Measurements from ENCODE around the gene PHAF1. TPM values are rescaled to one million over a fixed set of nuclear protein-coding genes. Genes with fewer than 3 reads are reported as not detected.
"Not testable (repeated sequence)": the region's sequence is repeated elsewhere in the genome, so short reads cannot be mapped to it uniquely, and the experiment has no call there.

Gene PHAF1
- total RNA-seq, 1 experiment from 2014 or later = 10.3 TPM

DNA sequence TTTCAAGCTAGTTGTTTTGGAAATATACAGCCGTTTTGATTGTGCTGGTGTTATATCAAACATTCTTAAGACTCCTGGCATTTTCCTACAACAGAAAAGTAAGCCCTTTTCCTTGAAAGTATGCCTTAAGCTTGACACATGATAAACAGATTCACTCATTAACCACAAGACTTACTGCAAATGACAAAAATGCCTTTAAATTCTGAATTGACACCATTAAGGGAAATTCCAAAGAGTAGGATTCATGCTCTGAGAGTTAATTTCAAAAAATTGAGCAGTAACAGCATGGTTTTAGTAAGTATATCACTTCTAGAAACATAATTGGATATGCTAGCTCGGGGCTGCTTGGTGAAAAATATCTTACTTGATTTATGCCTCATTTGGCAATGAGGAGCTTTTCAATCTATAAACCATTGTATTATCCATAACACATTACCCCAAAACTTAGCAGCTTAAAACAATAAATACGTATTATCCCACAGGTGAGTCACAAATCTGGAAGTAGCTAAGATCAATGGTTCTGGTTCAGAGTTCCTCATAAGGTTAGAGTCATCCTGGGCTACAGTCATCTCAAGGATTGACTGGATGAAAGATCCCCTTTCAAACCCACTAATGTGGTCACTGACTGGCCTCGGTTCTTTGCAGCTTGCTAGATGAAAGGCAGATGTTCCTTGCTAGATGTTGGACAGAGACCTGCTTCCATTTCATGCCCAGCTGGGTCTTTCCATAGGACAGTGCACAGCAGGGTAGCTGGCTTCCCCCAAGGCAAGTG, 8.2 kb upstream of the PHAF1 start:
- in situ Hi-C loops (cut with HindIII; ENCODE audit: low pct_unique_long_range_greater_than_20kb, low sequenced_read_pairs) = no loop called here
- peak; percentile 3 for DNase-seq (ENCODE audit: low read depth)

DNA sequence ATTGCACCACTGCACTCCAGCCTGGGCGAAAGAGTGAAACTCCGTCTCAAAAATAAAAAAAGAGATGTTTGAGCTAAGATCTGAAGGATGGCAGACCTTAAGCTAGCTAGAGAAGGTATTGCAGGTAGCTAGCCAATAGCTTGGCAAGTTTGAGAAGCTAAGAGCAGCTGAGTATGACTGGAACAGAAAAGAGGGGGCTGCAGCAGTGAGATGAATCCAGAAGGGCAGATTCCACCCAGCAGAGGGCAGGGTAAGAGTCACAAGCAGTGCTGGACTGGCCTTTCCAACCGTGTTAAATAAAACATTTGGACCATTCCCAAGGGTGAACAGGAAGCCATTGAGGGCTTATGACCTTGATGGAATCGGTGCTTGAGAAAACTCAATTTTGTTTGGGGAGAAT, 5.7 kb upstream of the PHAF1 start:
- DNase-seq (ENCODE audit: low read depth) = peak; percentile 22
- in situ Hi-C loops (cut with HindIII; ENCODE audit: low pct_unique_long_range_greater_than_20kb, low sequenced_read_pairs) = no loop called here

DNA sequence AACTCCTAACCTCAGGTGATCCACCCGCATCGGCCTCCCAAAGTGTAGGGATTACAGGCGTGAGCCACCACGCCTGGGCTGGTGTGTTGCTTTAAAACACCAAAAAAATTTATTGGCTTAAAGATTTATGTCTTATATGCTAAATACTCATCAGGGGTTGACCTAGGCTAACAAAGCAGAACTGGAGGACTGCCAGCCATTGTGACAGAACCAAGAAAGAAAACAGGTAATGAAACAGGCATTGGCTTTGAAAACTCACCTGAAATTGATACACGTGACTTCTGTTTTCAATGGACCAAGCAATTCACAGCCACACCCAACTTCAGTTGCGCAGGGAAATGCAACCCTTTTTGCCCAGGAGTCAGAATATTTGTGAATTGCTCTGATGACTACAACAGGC, 4.9 kb upstream of the PHAF1 start:
- DNase-seq (ENCODE audit: low read depth) = no peak
- in situ Hi-C loops (cut with HindIII; ENCODE audit: low pct_unique_long_range_greater_than_20kb, low sequenced_read_pairs) = no loop called here

DNA sequence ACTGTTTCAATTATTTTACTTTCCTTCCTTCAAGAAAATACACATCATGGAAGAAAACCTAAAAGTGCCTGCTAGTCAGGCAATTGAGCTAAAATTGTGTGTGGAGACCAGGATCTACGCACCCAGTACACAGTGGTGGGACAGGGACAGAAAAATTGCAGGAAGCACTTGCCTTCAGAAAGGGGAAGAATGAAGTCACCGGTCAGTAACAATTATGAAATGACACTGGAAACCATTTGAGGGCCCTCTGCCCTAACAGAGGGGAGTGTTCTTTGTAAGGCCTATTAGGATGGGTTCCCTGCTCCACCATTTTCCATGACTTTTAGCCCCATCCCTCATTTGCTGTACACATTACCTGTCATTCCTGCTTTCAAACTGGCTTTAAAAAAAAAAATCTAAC, 4.5 kb upstream of the PHAF1 start:
- in situ Hi-C loops (cut with HindIII; ENCODE audit: low pct_unique_long_range_greater_than_20kb, low sequenced_read_pairs) = no loop called here
- no peak for DNase-seq (ENCODE audit: low read depth)

DNA sequence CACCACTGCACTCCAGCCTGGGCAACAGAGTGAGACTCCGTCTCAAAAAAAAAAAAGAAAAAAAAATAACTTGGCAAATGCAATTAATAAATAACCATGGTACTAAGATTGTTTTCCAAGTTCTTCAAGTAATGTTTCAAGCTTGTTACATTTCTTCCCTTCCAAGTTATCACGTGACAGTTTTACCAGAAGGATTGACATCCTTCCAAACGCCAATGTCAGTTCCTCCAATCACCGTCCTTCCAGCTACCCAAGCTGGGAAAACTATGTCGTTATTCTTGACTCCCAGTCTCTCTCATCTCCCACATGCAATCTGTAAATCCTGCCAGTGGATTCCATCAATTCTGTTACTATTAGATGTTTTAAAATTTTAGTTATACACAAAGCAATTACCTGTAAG, 3.9 kb upstream of the PHAF1 start:
- in situ Hi-C loops (cut with HindIII; ENCODE audit: low pct_unique_long_range_greater_than_20kb, low sequenced_read_pairs) = no loop called here
- no peak for DNase-seq (ENCODE audit: low read depth)

DNA sequence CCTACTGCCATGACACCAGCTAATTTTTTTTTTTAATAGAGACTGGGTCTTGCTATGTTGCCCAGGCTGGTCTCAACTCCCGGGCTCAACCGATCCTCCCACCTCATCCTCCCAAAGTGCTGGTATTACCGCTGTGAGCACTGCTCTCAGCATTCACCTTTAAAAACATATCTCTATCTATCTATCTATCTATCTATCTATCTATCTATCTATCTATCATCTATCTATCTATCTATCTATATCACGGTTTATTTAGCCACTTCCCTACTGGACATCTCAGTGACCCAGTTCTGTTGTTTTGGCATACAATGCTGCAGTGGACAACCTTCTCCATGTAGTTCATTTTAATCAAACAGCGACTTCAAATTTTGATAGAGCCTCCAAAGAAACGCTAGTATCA, 1.3 kb upstream of the PHAF1 start:
- DNase-seq (ENCODE audit: low read depth) = no peak
- in situ Hi-C loops (cut with HindIII; ENCODE audit: low pct_unique_long_range_greater_than_20kb, low sequenced_read_pairs) = no loop called here

DNA sequence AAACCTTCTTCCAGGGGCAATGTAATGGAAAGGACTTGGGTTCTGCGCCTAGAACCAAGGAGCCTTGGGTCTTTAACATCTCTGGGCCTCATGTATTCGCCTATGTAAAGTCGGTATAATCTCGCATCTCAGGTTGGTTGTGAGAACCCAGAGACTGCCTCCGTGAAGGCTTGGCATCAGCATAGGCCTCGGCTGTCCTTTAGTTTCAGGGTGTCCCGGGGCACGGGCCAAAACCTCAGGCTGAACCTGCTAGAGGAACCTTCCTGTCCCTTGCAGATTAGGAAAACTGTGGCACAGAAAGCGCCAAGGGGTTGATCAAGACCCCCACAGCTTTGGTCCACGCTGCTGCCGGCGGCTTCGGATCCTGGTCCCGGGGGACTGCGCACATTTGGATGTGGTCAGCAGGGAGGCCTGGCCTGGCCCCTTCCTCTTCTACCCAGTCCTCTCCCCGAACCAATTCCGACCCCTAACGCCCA, 772 bp upstream of the PHAF1 start:
- no peak for DNase-seq (ENCODE audit: low read depth)
- in situ Hi-C loops (cut with HindIII; ENCODE audit: low pct_unique_long_range_greater_than_20kb, low sequenced_read_pairs) = no loop called here

DNA sequence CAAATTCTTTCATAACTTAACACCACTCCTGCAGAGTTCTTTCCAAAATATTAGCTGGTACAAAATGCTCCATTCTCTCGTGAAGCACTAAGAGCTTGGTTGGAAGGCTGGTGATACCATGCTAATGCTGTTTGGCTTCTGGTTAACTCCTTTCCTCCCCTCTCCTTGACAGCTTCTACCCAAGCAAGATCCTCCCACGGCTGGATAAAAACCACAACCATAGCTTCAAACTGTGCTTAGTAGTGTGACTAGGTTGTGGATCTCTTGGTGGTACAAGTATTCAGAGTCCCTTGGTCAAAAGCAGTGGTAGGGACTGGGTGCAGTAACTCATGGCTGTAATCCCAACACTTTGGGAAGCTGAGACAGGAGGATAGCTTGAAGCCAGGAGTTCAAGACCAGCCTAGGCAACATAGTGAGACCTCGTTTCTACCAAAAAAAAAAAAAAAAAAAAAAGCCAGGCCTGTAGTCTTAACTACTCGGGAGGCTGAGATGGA, 2.3 kb downstream of the PHAF1 start:
- no peak for DNase-seq (ENCODE audit: low read depth)
- in situ Hi-C loops (cut with HindIII; ENCODE audit: low pct_unique_long_range_greater_than_20kb, low sequenced_read_pairs) = no loop called here

DNA sequence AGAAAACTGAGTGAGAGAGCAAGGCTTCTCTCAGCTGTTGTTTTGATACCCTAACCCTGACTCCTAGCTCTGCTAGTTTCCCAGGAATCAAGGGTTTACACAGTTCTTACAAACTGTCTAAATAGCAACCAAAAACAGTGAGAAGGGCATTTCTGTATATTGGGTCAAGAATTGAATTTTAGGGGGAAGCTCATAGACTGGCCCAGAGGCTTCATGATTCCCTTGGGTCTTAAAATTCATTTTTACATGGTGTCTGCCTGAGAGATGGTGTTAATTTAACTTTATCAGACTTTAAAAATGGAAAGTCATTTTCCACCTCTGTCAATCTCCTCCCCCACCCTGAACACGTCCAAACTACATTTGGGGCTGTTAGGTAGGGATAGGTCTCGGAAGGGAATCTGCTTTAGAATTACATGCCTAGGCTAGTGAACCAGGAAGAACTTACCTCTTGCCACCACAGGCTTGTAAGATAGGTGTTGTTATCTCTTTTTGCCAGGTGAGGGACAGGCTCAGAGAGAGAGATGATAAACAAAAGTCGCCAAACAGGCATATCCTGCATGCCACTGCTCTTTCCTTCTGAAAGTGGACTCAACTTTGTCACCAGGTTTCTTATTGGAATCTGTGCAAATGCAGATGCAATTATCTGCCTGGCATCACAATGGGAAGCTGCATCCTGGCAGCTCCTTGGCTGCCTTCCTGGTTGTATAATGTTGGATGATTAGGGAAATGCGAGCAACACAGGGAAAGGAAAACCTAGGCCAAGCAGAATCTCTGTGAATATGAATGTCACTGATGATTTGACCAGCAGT, 3.1 kb downstream of the PHAF1 start:
- in situ Hi-C loops (cut with HindIII; ENCODE audit: low pct_unique_long_range_greater_than_20kb, low sequenced_read_pairs) = no loop called here
- no peak for DNase-seq (ENCODE audit: low read depth)

DNA sequence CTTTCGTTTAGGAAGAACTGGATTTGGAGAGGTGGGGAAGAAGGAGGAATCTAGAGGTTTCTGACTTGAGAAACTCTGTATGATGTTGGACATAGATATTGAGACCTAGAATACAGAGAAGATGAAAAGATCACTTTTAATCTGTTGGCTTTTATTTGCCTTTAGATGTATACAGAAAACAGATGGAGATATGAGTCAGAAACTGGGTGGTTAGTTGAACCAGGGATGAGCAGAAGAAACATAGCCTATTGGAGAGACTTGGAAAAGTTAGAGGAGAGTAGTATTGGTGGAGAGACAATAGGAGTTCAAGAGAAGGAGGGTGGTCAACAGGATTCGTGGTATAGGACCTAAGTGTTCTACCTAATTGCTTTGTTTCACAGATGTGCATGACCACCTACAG, 5.1 kb downstream of the PHAF1 start:
- no peak for DNase-seq (ENCODE audit: low read depth)
- in situ Hi-C loops (cut with HindIII; ENCODE audit: low pct_unique_long_range_greater_than_20kb, low sequenced_read_pairs) = no loop called here

DNA sequence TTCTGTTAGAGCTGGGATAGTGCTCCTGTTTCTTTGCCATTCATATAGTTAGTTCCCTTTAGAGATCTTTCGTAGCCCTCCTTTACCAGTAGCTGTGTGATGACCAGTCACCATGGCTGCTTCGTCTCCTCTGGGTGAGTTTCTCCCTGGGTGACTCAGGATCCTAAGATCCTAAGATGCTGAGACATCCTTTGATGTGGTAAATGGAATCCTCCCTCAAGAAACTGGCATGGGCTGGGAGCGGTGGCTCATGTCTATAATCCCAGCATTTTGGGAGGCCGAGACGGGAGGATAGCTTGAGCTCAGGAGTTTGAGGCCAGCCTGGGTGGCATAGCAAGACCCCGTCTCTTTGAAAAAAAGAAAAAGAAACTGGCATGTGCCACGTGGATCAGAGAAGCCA, 5.9 kb downstream of the PHAF1 start:
- in situ Hi-C loops (cut with HindIII; ENCODE audit: low pct_unique_long_range_greater_than_20kb, low sequenced_read_pairs) = no loop called here

DNA sequence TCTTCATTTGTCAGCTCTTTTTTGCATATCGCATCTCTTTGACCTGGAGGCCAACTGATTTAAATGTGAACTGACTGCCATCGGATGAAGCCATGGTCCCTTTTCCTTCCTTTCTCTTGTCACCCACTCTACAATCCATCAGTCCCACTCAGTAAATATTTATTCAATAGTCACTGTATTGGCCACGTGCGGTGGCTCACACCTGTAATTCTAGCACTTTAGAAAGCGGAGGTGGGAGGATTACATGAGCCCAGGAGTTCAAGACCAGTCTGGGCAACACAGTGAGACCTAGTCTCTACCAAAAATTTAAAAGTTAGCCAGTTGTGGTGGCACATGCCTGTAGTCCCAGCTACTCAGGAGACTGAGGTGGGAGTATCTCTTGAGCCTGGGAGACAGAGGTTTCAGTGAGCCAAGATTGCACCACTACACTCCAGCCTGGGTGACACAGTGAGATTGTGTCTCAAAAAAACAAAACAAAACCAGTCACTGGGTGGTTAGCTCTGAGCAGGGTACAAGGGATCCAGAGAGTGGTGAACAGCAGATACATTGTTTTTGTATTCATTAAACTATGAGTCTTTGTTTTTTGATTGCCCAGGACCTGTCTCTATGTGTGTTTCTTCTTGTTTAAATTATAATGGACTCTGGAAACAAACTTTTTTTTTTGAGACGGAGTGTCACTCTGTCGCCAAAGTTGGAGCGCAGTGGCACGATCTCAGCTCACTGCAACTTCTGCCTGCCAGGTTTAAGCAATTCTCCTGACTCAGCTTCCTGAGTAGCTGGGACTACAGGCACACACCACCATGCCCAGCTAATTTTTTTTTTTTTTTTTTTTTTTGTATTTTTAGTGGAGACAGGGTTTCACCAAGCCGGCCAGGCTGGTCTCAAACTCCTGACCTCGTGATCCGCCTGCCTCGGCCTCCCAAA, 6.9 kb downstream of the PHAF1 start:
- DNase-seq (ENCODE audit: low read depth) = no peak

More for the DNA sequence above, 5.9 kb downstream of the PHAF1 start:
- DNase-seq (ENCODE audit: low read depth) = peak; percentile 66

DNA sequence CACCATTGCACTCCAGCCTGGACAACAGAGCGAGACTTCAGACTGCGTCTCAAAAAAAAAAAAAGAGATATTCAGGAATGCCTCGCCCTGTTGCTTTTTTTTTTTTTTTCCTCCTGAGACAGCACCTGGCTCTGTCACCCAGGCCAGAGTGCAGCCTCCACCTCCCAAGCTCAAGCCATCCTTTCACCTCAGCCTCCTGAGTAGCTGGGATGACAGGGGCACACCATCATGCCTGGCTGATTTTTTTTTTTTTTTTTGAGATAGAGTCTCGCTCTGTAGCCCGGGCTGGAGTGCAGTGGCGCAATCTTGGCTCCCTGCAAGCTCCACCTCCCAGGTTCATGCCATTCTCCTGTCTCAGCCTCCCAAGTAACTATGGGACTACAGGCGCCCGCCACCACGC, 8.0 kb downstream of the PHAF1 start:
- in situ Hi-C loops (cut with HindIII; ENCODE audit: low pct_unique_long_range_greater_than_20kb, low sequenced_read_pairs) = no loop called here
- no peak for DNase-seq (ENCODE audit: low read depth)

More for the DNA sequence above, 6.9 kb downstream of the PHAF1 start:
- in situ Hi-C loops (cut with HindIII; ENCODE audit: low pct_unique_long_range_greater_than_20kb, low sequenced_read_pairs) = no loop called here

DNA sequence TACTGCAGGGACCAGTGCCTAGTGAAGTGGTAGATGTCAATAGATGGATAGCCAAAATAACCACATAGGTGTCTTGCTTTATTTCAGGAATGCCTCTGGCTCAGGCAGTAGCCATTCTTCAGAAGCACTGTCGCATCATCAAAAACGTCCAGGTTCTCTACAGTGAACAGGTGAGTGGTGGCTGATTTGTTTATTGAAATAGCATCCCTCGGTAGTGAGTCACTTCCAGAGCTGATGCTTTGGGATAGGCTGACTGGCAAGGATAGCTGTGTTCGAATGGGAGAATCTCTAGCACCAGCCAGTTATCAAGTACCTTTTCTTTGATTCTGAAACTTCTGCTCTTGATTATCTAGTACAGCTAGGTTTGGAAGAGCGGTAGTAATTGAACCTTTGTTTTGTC, 10.3 kb downstream of the PHAF1 start:
- in situ Hi-C loops (cut with HindIII; ENCODE audit: low pct_unique_long_range_greater_than_20kb, low sequenced_read_pairs) = no loop called here
- DNase-seq (ENCODE audit: low read depth) = no peak

DNA sequence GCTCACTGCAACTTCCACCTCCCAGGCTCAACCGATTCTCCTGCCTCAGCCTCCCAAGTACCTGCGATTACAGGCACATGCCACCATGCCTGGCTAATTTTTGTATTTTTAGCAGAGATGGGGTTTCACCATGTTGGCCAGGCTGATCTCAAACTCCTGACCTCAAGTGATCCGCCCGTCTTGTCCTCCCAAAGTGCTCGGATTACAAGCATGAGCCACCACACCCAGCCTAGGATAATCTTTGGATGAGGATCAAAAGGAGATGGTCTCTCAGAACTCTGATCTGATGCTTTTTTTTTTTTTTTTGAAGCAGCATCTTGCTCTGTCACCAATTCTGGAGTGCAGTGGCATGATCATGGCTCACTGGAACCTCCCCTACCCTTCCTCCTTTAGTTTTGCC, 13.1 kb downstream of the PHAF1 start:
- DNase-seq (ENCODE audit: low read depth); in situ Hi-C loops (cut with HindIII; ENCODE audit: low pct_unique_long_range_greater_than_20kb, low sequenced_read_pairs): not testable (repeated sequence)

DNA sequence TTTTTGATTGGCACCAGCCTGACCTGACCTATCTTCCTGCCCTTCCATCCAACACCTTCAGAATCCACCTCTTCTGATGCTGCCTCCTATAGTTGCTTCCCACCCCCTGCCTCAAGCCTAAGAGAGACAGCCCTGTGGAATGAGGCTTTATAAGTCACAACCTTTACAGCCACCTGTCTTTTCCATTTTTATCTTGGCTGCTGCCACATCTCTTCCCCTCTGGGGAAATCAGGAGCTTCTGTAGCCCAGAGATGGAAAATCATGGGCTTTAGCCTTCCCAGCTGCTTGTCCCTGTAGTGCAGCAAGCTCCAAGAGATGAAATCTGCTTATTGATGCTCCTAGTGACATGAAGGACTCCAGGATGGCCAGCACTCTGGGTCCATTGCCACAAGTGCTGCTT, 18.7 kb downstream of the PHAF1 start:
- in situ Hi-C loops (cut with HindIII; ENCODE audit: low pct_unique_long_range_greater_than_20kb, low sequenced_read_pairs) = no loop called here
- DNase-seq (ENCODE audit: low read depth) = no peak

DNA sequence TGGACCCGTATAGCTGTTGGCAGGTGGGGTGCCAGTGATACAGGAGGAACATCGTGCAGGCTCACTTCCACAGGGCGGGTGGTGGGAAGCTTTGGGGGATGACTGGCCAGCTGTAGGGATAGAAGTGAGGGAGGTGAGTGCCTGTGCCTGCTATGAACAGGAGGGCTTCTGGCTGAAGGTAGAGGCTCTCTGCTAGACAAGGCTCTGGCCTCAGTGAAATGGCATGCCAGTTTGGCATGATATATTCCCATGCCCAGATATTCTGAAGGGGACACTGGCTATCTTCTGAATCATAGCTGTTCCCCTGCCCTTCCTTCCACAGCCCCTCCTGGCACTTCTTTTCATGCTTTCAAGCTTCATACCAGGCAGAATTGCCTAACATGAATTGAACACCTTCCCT, 19.1 kb downstream of the PHAF1 start:
- no peak for DNase-seq (ENCODE audit: low read depth)
- in situ Hi-C loops (cut with HindIII; ENCODE audit: low pct_unique_long_range_greater_than_20kb, low sequenced_read_pairs) = no loop called here

DNA sequence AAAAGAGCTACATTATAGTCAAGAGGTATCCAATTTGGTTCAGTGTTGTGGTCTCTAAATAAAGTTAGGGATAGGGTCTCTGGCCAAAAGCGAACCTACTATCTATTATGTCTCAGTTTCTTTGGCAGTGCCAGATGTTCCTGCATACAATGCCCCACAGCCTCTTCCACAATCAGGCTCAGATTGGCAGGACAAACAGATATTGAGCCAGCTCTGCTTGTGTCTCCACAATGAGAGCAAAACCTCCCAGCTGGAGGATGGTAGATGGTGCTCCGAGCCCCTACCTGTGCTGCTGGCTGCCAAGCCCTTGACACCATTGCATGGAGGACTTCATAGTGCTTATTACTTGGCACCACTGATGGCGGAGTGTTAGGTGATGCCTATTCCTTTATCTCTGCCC, 19.7 kb downstream of the PHAF1 start:
- DNase-seq (ENCODE audit: low read depth) = no peak
- in situ Hi-C loops (cut with HindIII; ENCODE audit: low pct_unique_long_range_greater_than_20kb, low sequenced_read_pairs) = no loop called here
